GM19351 (cell line): ENCODE results near the gene TNFAIP3.

ENCODE experiments used
- ATAC-seq: cut with Tn5 transposase; IDR thresholded peaks from one replicate; pipeline ENCODE4 v1.9.1; 2021; ENCODE audit warnings: mild to moderate bottlenecking, moderate library complexity; ENCODE audit not compliant: unreplicated experiment

The TNFAIP3 gene

GRCh38 chr6:137896647-137897046 lies 29.6 kb downstream of the TNFAIP3 start:
- no peak for ATAC-seq

- no peak for ATAC-seq
These were observed 33.8 kb downstream of the TNFAIP3 start for GRCh38 chr6:137900815-137901214.

- ATAC-seq: no peak
These were observed 34.4 kb downstream of the TNFAIP3 start for GRCh38 chr6:137901454-137901853.

- no peak for ATAC-seq
These were observed 35.6 kb downstream of the TNFAIP3 start for GRCh38 chr6:137902699-137903098.

- no peak for ATAC-seq
These were observed 36.3 kb downstream of the TNFAIP3 start for GRCh38 chr6:137903274-137903932.

- peak; percentile 78 for ATAC-seq
These were observed 37.1 kb downstream of the TNFAIP3 start for GRCh38 chr6:137903933-137904821.

- peak; percentile 37 for ATAC-seq
These were observed 38.0 kb downstream of the TNFAIP3 start for GRCh38 chr6:137904822-137905617.

GRCh38 chr6:137906020-137906472 lies 39.0 kb downstream of the TNFAIP3 start:
- ATAC-seq: no peak

- ATAC-seq: no peak
These were observed 40.1 kb downstream of the TNFAIP3 start for GRCh38 chr6:137907170-137907569.

GRCh38 chr6:137909533-137909932 lies 42.5 kb downstream of the TNFAIP3 start:
- no peak for ATAC-seq

GRCh38 chr6:137910424-137910834 lies 43.4 kb downstream of the TNFAIP3 start:
- no peak for ATAC-seq

GRCh38 chr6:137910843-137911456 lies 43.9 kb downstream of the TNFAIP3 start:
- ATAC-seq: no peak

GRCh38 chr6:137911675-137912191 lies 44.7 kb downstream of the TNFAIP3 start:
- ATAC-seq: peak; percentile 55

GRCh38 chr6:137912813-137913212 lies 45.8 kb downstream of the TNFAIP3 start:
- ATAC-seq: no peak

- ATAC-seq: no peak
These were observed 46.4 kb downstream of the TNFAIP3 start for GRCh38 chr6:137913434-137913833.

GRCh38 chr6:137913996-137914529 lies 47.0 kb downstream of the TNFAIP3 start:
- no peak for ATAC-seq

GRCh38 chr6:137914530-137915193 lies 47.6 kb downstream of the TNFAIP3 start:
- ATAC-seq: no peak

- ATAC-seq: no peak
These were observed 48.7 kb downstream of the TNFAIP3 start for GRCh38 chr6:137915790-137916189.

- no peak for ATAC-seq
These were observed 50.7 kb downstream of the TNFAIP3 start for GRCh38 chr6:137917551-137918325.
